RWPE1 (cell line): ENCODE results near the gene HBG2.
"Not testable (repeated sequence)": the region's sequence is repeated elsewhere in the genome, so short reads cannot be mapped to it uniquely, and the experiment has no call there.

ENCODE experiments used
- CTCF ChIA-PET: fragments of 350-600 bp; sonication (Branson Sonifier 250); formaldehyde crosslinking; extraction: SDS; loops from one replicate; lab custom pipeline; 2021; lab: Yijun Ruan, JAX
- POLR2A ChIA-PET: fragments of 400-600 bp; formaldehyde crosslinking; extraction: SDS; loops from one replicate; lab custom pipeline; 2020; ENCODE audit warnings: antibody characterized with exemption; ENCODE audit not compliant: low non-redundant PET; lab: Yijun Ruan, JAX
- DNase-seq: peaks from one replicate; pipeline ENCODE4 v3.0.0; 2012; ENCODE audit warnings: low spot score
- H3K27ac ChIP-seq: fragments of 450-650 bp; 2 replicates; pipeline ENCODE4 v1.5.1; 2017
- CTCF ChIP-seq: fragments of 450-650 bp; conservative IDR thresholded peaks from 2 replicates; pipeline ENCODE4 v1.5.1; 2017; ENCODE audit warnings: low read depth, mild to moderate bottlenecking

Gene HBG2

GRCh38 chr11:5254646-5255413 is at the start of gene HBG2:
HBG2 (minus strand) TSS chr11:5254781; CDS start chr11:5254728, 53 bp downstream.
- H3K27ac ChIP-seq, DNase-seq, POLR2A ChIA-PET, CTCF ChIA-PET: not testable (repeated sequence)

GRCh38 chr11:5304046-5304445 is 49.5 kb upstream of the HBG2 start:
- TF ChIP-seq CTCF: no peak
- CTCF ChIA-PET: no interaction called here
- no peak for DNase-seq
- POLR2A ChIA-PET: no interaction called here
- no peak overlapping the region for H3K27ac ChIP-seq

- DNase-seq: no peak
- no peak overlapping the region for H3K27ac ChIP-seq
- ChIA-PET POLR2A (no interaction called here), CTCF (no interaction called here)
- TF ChIP-seq CTCF: no peak
Observed at GRCh38 chr11:5303626-5304025, 49.0 kb upstream of the HBG2 start.

GRCh38 chr11:5301846-5302245 is 47.3 kb upstream of the HBG2 start, which contains the start of gene OR51B4:
OR51B4 (minus strand) TSS chr11:5301946; CDS start chr11:5301946, 0 bp downstream.
- no peak within 1 kb of the TSS for H3K27ac ChIP-seq
- DNase-seq: no peak
- POLR2A ChIA-PET: no interaction called here
- CTCF ChIA-PET: no interaction called here
- no peak for TF ChIP-seq CTCF

GRCh38 chr11:5300251-5300650 is 45.7 kb upstream of the HBG2 start:
- H3K27ac ChIP-seq: no peak overlapping the region
- CTCF ChIA-PET: interaction anchor here (0.8 kb wide), 1 partner anchor 9 kb away, joined by 3 read pairs; no protein-coding TSS in a partner anchor
- no peak for DNase-seq
- POLR2A ChIA-PET: no interaction called here
- no peak for TF ChIP-seq CTCF

- H3K27ac ChIP-seq: no peak overlapping the region
- ChIA-PET POLR2A (no interaction called here), CTCF (interaction anchor here (0.6 kb wide), 1 partner anchor 589 kb away, joined by 4 read pairs; no protein-coding TSS in a partner anchor)
- no peak for TF ChIP-seq CTCF
- DNase-seq: no peak
Observed at GRCh38 chr11:5298451-5298850, 43.9 kb upstream of the HBG2 start.

- POLR2A ChIA-PET: no interaction called here
- no peak for TF ChIP-seq CTCF
- DNase-seq: no peak
- H3K27ac ChIP-seq: no peak overlapping the region
- CTCF ChIA-PET: interaction anchor here (0.6 to 0.7 kb wide), 3 partner anchors 216 to 1053 kb away, joined by 3 to 4 read pairs (median 3); no protein-coding TSS in a partner anchor
Observed at GRCh38 chr11:5297721-5298323, 43.2 kb upstream of the HBG2 start.

- DNase-seq, POLR2A ChIA-PET, CTCF ChIA-PET, H3K27ac ChIP-seq: not testable (repeated sequence)
Observed at GRCh38 chr11:5294342-5294995, 39.9 kb upstream of the HBG2 start.
